ENCODE results near the gene PCSK4.
"Not testable (repeated sequence)": the region's sequence is repeated elsewhere in the genome, so short reads cannot be mapped to it uniquely, and the experiment has no call there.

Gene PCSK4

DNA sequence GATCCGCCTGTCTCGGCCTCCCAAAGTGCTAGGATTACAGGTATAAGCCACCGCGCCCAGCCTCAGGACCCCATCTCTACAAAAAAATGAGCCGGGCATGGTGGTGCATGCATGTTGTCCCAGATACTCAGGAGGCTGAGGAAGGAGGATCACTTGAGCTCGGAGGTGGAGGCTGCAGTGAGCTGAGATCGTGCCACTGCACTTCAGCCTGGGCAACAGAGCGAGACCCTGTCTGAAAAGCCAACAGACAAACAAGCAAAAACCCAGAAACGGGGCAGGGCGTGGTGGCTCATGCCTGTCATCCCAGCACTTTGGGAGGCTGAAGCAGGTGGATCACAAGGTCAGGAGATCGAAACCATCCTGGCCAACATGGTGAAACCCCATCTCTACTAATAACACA, 40.7 kb upstream of the PCSK4 start:
- H2BK12ac ChIP-seq (ENCODE audit: low read length in 2 of 2); H3K23ac ChIP-seq (ENCODE audit: low read length in 2 of 2); H3K9ac ChIP-seq (ENCODE audit: low read length); H2BK15ac ChIP-seq (ENCODE audit: low read depth, poor library complexity, severe bottlenecking); H3K79me1 ChIP-seq (replicated peaks; ENCODE audit: low read length, poor library complexity, severe bottlenecking); H2AK5ac ChIP-seq (ENCODE audit: low read length, severe bottlenecking); H4K8ac ChIP-seq (ENCODE audit: low read length); H3K36me3 ChIP-seq (ENCODE audit: control insufficient read depth in 1 of 2, insufficient read depth in 2 of 2, low read depth in 1 of 2, low read length in 2 of 2); H3K27ac ChIP-seq (ENCODE audit: low read length, poor library complexity, severe bottlenecking); H3K4me1 ChIP-seq (ENCODE audit: control insufficient read depth, insufficient read depth, low read depth, low read length); H4K91ac ChIP-seq (ENCODE audit: low read length); H2BK120ac ChIP-seq (ENCODE audit: low read depth, low read length); H2AFZ ChIP-seq (ENCODE audit: low read depth, low read length); H3K14ac ChIP-seq (ENCODE audit: low read length in 2 of 2); DNase-seq; H3K4me3 ChIP-seq (ENCODE audit: insufficient read depth in 1 of 2, low read depth in 1 of 2, low read length in 2 of 2); H2BK5ac ChIP-seq (ENCODE audit: low read depth, low read length, poor library complexity, severe bottlenecking); H3K4ac ChIP-seq (ENCODE audit: low read depth in 1 of 2, low read length in 2 of 2); H3K18ac ChIP-seq (ENCODE audit: low read depth in 1 of 2, low read length in 2 of 2); H3K9me3 ChIP-seq (ENCODE audit: control insufficient read depth, low read length); H3K4me2 ChIP-seq (ENCODE audit: low read length, poor library complexity, severe bottlenecking): not testable (repeated sequence)
- H3K27me3 ChIP-seq (ENCODE audit: control insufficient read depth in 1 of 2, insufficient read depth in 1 of 2, low read length in 2 of 2): peaks cover 0 to 27% of the 10 kb centered on the region in 2 experiments
- 90% methylated on average over 11 of the region's 11 CpGs for WGBS

GRCh38 chr19:1529430-1529816, 39.3 kb upstream of the PCSK4 start:
- Histone ChIP-seq H3K9ac (ENCODE audit: low read length) (no peak overlapping the region), H4K91ac (ENCODE audit: low read length) (no peak overlapping the region), H2AK5ac (ENCODE audit: low read length, severe bottlenecking) (no peak overlapping the region), H2BK5ac (ENCODE audit: low read depth, low read length, poor library complexity, severe bottlenecking) (no peak overlapping the region), H3K79me1 (replicated peaks; ENCODE audit: low read length, poor library complexity, severe bottlenecking) (no peaks in the 10 kb centered on the region), H3K4me1 (ENCODE audit: control insufficient read depth, insufficient read depth, low read depth, low read length) (peaks cover 5% of the 10 kb centered on the region), H3K9me3 (ENCODE audit: control insufficient read depth, low read length) (no peaks in the 10 kb centered on the region), H3K4me2 (ENCODE audit: low read length, poor library complexity, severe bottlenecking) (no peak overlapping the region), H3K14ac (ENCODE audit: low read length in 2 of 2) (no peak overlapping the region), H2BK12ac (ENCODE audit: low read length in 2 of 2) (no peak overlapping the region), H3K36me3 (ENCODE audit: control insufficient read depth in 1 of 2, insufficient read depth in 2 of 2, low read depth in 1 of 2, low read length in 2 of 2) (peaks cover 0 to 6% of the 10 kb centered on the region in 2 experiments), H2BK15ac (ENCODE audit: low read depth, poor library complexity, severe bottlenecking) (no peak overlapping the region), H4K8ac (ENCODE audit: low read length) (no peak overlapping the region), H3K27ac (ENCODE audit: low read length, poor library complexity, severe bottlenecking) (no peak overlapping the region), H3K23ac (ENCODE audit: low read length in 2 of 2) (no peak overlapping the region), H2BK120ac (ENCODE audit: low read depth, low read length) (no peak overlapping the region), H3K18ac (ENCODE audit: low read depth in 1 of 2, low read length in 2 of 2) (no peak overlapping the region), H2AFZ (ENCODE audit: low read depth, low read length) (no peak overlapping the region), H3K4me3 (ENCODE audit: insufficient read depth in 1 of 2, low read depth in 1 of 2, low read length in 2 of 2) (no peak overlapping the region), H3K4ac (ENCODE audit: low read depth in 1 of 2, low read length in 2 of 2) (no peak overlapping the region), H3K27me3 (ENCODE audit: control insufficient read depth in 1 of 2, insufficient read depth in 1 of 2, low read length in 2 of 2) (peaks cover 12 to 39% of the 10 kb centered on the region in 2 experiments)
- 83% methylated on average over 16 of the region's 16 CpGs for WGBS
- no peak for DNase-seq

DNA sequence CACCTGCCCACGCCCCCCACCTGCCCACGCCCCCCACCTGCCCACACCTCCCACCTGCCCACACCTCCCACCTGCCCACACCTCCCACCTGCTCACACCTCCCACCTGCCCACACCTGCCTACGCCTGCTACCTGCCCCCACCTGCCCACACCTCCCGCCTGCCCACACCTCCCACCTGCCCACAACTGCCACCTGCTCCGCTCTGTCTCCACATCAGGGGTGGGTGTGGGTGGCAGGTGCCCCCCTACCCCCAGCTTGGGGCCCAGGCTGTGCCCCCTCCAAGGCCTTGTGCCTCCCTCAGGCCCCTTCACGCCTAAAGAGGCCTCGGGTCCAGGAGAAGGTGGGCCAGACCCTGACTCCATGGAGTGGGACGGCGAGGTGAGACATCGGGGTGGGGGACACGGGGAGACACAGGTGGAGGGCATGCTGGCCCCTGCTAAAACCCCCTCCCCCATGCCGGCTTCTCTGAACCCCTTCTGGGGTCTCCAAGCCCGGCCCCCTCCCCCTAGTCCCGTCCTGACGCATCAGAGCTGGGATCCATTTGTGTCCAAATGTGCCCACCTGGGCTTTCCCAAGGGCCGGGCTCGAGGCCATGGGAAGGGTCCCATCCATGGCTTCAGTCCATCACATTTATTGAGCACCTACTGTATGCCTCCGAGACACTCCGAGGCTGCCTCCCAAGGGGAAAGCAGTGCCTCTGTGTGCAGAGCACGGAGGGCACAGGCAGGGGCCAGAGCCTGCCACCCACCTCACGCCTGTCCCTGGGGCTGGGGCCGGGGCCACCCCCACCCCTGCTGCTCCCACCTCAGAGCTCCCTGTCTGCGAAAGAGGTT, 38.7 kb upstream of the PCSK4 start:
- DNase-seq: no peak
- Histone ChIP-seq H3K14ac (ENCODE audit: low read length in 2 of 2) (no peak overlapping the region), H4K91ac (ENCODE audit: low read length) (no peak overlapping the region), H4K8ac (ENCODE audit: low read length) (no peak overlapping the region), H2AK5ac (ENCODE audit: low read length, severe bottlenecking) (no peak overlapping the region), H3K27ac (ENCODE audit: low read length, poor library complexity, severe bottlenecking) (no peak overlapping the region), H3K4me1 (ENCODE audit: control insufficient read depth, insufficient read depth, low read depth, low read length) (peaks cover 11% of the 10 kb centered on the region), H3K4me3 (ENCODE audit: insufficient read depth in 1 of 2, low read depth in 1 of 2, low read length in 2 of 2) (no peak overlapping the region), H3K79me1 (replicated peaks; ENCODE audit: low read length, poor library complexity, severe bottlenecking) (no peaks in the 10 kb centered on the region), H3K27me3 (ENCODE audit: control insufficient read depth in 1 of 2, insufficient read depth in 1 of 2, low read length in 2 of 2) (peaks cover 14 to 41% of the 10 kb centered on the region in 2 experiments), H3K4me2 (ENCODE audit: low read length, poor library complexity, severe bottlenecking) (no peak overlapping the region), H3K4ac (ENCODE audit: low read depth in 1 of 2, low read length in 2 of 2) (no peak overlapping the region), H2AFZ (ENCODE audit: low read depth, low read length) (no peak overlapping the region), H3K9me3 (ENCODE audit: control insufficient read depth, low read length) (no peaks in the 10 kb centered on the region), H3K23ac (ENCODE audit: low read length in 2 of 2) (no peak overlapping the region), H3K9ac (ENCODE audit: low read length) (no peak overlapping the region), H3K36me3 (ENCODE audit: control insufficient read depth in 1 of 2, insufficient read depth in 2 of 2, low read depth in 1 of 2, low read length in 2 of 2) (peaks cover 0 to 6% of the 10 kb centered on the region in 2 experiments), H2BK15ac (ENCODE audit: low read depth, poor library complexity, severe bottlenecking) (no peak overlapping the region), H2BK12ac (ENCODE audit: low read length in 2 of 2) (no peak overlapping the region), H2BK5ac (ENCODE audit: low read depth, low read length, poor library complexity, severe bottlenecking) (no peak overlapping the region), H3K18ac (ENCODE audit: low read depth in 1 of 2, low read length in 2 of 2) (no peak overlapping the region), H2BK120ac (ENCODE audit: low read depth, low read length) (no peak overlapping the region)
- WGBS: 81% methylated on average over 21 of the region's 23 CpGs

DNA sequence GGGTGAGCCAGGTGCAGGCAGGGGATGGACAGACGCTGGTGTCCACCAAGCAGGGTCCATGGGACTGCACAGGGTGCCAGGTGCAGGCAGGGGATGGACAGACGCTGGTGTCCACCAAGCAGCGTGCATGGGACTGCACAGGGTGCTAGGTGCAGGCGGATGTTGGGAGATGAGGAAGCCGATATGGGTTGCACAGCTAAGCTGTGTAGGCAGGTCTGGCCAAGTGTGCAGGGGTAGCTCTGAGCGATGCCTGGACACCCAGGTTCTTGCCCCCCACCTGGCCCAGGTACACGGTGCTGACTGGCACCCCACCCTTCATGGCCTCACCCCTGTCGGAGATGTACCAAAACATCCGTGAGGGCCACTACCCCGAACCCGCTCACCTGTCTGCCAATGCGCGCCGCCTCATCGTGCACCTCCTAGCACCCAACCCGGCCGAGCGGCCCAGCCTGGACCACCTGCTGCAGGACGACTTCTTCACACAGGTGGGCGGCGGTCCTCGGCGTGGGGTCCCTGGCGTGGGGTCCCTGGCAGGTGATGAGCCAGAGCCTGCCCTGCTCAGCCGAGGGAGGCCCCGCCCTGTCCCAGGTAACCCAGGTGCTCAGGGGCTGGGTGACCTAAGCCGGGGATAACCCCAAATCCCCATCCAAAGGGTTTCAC, 37.6 kb upstream of the PCSK4 start:
- no peak for DNase-seq
- Histone ChIP-seq H3K23ac (ENCODE audit: low read length in 2 of 2) (no peak overlapping the region), H4K91ac (ENCODE audit: low read length) (peak overlapping the region; percentile 40), H3K9ac (ENCODE audit: low read length) (no peak overlapping the region), H3K4me2 (ENCODE audit: low read length, poor library complexity, severe bottlenecking) (no peak overlapping the region), H2BK12ac (ENCODE audit: low read length in 2 of 2) (no peak overlapping the region), H2AFZ (ENCODE audit: low read depth, low read length) (no peak overlapping the region), H3K18ac (ENCODE audit: low read depth in 1 of 2, low read length in 2 of 2) (no peak overlapping the region), H3K27me3 (ENCODE audit: control insufficient read depth in 1 of 2, insufficient read depth in 1 of 2, low read length in 2 of 2) (peaks cover 23 to 50% of the 10 kb centered on the region in 2 experiments), H3K79me1 (replicated peaks; ENCODE audit: low read length, poor library complexity, severe bottlenecking) (no peaks in the 10 kb centered on the region), H3K9me3 (ENCODE audit: control insufficient read depth, low read length) (no peaks in the 10 kb centered on the region), H3K4me3 (ENCODE audit: insufficient read depth in 1 of 2, low read depth in 1 of 2, low read length in 2 of 2) (peak overlapping the region in 1 of 2 experiments; percentile 31), H2BK5ac (ENCODE audit: low read depth, low read length, poor library complexity, severe bottlenecking) (no peak overlapping the region), H3K14ac (ENCODE audit: low read length in 2 of 2) (no peak overlapping the region), H2AK5ac (ENCODE audit: low read length, severe bottlenecking) (no peak overlapping the region), H2BK120ac (ENCODE audit: low read depth, low read length) (no peak overlapping the region), H3K4ac (ENCODE audit: low read depth in 1 of 2, low read length in 2 of 2) (no peak overlapping the region), H3K27ac (ENCODE audit: low read length, poor library complexity, severe bottlenecking) (no peak overlapping the region), H3K4me1 (ENCODE audit: control insufficient read depth, insufficient read depth, low read depth, low read length) (peaks cover 14% of the 10 kb centered on the region), H3K36me3 (ENCODE audit: control insufficient read depth in 1 of 2, insufficient read depth in 2 of 2, low read depth in 1 of 2, low read length in 2 of 2) (peaks cover 0 to 6% of the 10 kb centered on the region in 2 experiments), H2BK15ac (ENCODE audit: low read depth, poor library complexity, severe bottlenecking) (no peak overlapping the region), H4K8ac (ENCODE audit: low read length) (no peak overlapping the region)
- WGBS: 84% methylated on average over 27 of the region's 27 CpGs

Measured in mesenchymal stem cell (in vitro differentiated cells and primary cell).